Ovary (tissue), 3 donors: ENCODE results near the gene BLID.

Experiments
- CTCF ChIP-seq, 3 donors: fragments of 450-650 bp in 2 of 3; fragments of 200-600 bp in 1 of 3; IDR thresholded peaks; one replicate each; pipeline versions ENCODE4 v1.5.1 to v1.8.0; 2016 to 2022; ENCODE audit warnings: antibody characterized with exemption in 3 of 3, mild to moderate bottlenecking in 1 of 3
- EP300 ChIP-seq: sonication (generic); formaldehyde crosslinking; IDR thresholded peaks from one replicate; pipeline ENCODE4 v1.6.1; 2017; ENCODE audit warnings: antibody characterized with exemption
- donor health status: DM: no; HTN: no; CAD: no.

GRCh38 chr11:122156940-122157382 is 40.9 kb upstream of the BLID start:
- TF ChIP-seq CTCF (IDR thresholded peaks at IDR 0.05) = peak in 1 of 3 donors; percentile 15
- no peak for TF ChIP-seq EP300
